OCI-M2 (cell line): Measurements from ENCODE around the gene ZFHX3.

Experiments
- DNase-seq: peaks from one replicate; lab custom pipeline; 2025; ENCODE audit not compliant: unreplicated experiment; lab: John Stamatoyannopoulos, UW

The ZFHX3 gene

GRCh38 chr16:72956124-72957064 lies 91.5 kb downstream of the ZFHX3 start:
- DNase-seq = no peak

DNA sequence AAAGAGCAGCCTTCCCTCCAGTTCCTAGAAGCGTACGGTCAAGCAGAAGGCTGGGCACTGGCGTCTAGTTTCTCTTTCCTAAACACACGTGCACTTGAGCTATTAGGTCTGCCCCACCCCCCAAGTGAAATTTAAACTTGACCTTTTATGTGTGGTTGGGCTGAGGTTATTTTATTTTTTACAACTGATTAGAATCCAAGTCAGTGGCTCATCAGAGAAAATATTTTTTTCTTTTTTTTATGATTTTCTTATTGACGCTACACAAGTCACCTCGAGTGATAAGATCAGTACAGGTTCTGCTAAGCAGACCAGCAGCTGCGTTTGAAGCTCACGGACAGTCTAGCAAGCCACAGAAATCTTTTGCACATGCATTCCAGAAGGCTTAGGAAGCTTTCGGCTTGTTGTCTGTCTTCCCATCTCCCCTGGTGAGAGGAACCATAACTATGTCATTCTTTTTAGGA lies 95.1 kb downstream of the ZFHX3 start:
- DNase-seq = no peak

GRCh38 chr16:72952404-72952803 lies 95.5 kb downstream of the ZFHX3 start:
- no peak for DNase-seq

DNA sequence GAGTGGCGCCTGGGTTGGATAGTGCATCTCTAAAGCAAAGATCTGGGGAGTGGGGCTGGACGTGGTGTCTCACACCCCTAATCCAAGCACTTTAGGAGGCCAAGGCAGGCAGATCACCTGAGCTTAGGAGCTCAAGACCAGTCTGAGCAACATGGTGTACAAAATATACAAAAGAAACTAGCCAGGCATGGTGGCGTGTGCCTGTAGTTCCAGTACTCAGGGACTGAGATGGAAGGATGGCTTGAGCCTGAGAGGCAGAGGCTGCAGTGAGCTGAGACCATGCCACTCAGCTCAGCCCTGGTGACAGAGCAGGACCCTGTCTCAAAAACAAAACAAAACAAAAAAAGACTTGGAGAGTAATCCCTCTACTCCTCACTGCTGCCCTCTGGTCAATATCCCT lies 96.0 kb downstream of the ZFHX3 start:
- DNase-seq = no peak

GRCh38 chr16:72950669-72951068 lies 97.3 kb downstream of the ZFHX3 start:
- no peak for DNase-seq

DNA sequence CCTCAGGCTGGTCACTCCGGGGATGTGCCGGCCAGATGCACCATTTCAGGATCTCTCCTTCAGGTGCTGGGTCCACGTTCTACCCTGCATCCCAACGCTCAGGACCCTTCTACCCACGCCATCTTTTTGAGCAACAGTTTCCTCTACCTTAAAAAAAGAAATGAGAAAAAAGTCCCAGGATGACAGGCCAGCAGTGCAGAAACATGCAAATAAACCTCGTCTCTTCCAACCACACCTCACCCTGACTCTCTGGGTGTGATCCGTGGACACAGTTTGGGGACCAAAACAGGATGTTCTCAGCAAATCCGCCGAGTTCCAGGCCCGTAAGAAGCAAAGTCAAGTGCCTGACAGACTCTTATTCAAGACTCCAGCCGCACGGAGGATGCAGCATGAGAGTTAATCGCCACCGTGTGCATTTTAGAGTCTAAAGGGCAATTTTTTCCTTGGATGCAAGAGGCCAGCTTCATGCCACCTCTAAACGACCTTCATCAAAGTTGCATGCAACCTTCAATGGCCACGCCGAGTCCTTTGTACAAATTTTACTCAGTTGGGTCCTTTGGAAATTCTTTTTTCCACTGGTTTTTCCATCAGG lies 99.6 kb downstream of the ZFHX3 start:
- no peak for DNase-seq

GRCh38 chr16:72947379-72948237 lies 100.3 kb downstream of the ZFHX3 start:
- no peak for DNase-seq

DNA sequence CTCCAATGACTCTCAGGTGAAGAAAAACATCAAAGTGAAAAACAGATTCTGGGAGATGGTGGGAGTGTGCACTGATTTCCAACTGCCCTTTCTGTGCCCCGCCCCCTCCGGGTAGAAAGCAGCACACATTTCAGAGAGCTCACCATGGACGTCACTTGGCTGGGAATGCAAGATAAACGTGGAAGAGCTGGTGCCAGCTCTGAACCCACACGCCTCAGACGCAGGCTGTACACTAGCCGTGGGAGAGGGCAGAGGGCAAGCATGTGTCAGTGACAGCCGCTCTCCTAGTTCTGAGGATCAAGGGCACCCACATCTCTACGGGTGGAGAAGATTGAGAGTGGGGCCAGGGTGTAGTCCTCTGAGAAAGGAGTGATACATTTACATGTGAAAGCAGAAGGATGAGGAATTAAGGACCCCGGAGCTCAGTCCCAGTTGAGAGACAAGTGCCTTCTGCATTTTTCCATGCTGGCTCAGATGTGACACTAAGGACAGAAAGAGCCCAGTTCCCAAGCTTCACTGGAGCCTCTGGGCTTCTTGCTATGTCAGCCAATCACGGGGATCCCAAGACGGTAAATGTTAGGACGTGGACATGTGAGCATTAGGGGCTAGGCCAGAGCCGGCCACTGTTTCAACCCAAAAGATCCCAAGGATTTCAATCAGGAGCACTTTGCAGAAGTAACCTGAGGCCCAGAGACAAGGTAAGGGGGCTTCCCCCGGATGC lies 101.3 kb downstream of the ZFHX3 start:
- no peak for DNase-seq

- no peak for DNase-seq
These were observed 101.9 kb downstream of the ZFHX3 start for GRCh38 chr16:72946063-72946462.

GRCh38 chr16:72945611-72946010 lies 102.3 kb downstream of the ZFHX3 start:
- DNase-seq = no peak

DNA sequence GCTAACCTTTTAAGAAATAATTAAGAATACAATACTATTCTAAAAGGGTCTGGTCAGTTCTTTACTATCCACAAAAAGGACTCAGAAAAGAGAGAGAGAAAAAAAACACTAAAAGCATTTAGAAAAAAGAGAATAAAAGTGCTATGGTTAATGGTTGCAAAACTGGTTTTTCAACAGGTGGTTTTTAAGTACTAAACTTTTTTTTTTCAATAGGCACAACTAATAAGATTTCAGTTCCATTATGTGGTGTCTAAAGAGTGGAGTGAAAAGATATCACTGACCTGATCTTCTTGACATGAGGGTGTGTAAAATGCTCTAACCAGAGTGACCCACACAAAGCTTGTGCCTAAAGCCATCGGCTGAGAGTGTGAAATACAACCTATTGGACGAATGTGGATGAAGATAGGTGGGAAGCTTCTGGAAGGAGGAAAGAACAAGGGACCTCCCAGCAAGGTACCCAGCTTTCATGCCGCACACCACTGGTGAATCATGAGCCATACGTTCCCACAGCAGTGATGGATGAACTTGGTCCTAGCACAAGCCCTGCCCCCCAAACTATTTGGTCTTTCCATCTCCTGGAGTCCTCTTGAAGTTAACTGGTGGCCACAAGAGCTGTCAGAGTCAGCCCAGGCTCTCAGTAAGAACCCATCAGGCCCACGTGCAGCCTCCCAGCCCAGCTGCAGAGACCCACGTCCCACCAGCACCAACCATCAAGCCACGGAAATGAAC lies 103.0 kb downstream of the ZFHX3 start:
- DNase-seq = no peak

- DNase-seq = no peak
These were observed 105.9 kb downstream of the ZFHX3 start for GRCh38 chr16:72942021-72942420.

GRCh38 chr16:72940886-72941285 lies 107.0 kb downstream of the ZFHX3 start:
- no peak for DNase-seq

GRCh38 chr16:72939247-72939646 lies 108.7 kb downstream of the ZFHX3 start:
- no peak for DNase-seq

DNA sequence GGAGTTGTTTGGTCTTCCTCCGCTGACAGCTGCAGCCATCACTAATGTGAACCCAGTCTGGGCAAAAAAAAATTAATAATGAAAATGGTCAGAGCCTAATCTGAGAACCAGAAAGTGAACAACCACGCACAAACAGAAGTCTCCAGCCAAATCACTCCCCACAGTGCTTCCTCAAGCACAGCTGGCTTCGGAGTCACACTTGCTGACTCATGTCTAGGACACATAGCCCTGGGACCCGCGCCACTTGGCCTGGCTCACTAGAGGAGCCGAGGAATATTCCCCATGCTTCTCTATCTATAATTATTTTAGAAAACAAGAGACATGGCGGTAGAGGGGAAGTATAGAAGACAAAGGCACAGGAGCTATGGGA lies 109.1 kb downstream of the ZFHX3 start:
- no peak for DNase-seq

GRCh38 chr16:72937916-72938794 lies 109.8 kb downstream of the ZFHX3 start:
- DNase-seq = no peak

- DNase-seq = no peak
These were observed 110.6 kb downstream of the ZFHX3 start for GRCh38 chr16:72937360-72937759.

DNA sequence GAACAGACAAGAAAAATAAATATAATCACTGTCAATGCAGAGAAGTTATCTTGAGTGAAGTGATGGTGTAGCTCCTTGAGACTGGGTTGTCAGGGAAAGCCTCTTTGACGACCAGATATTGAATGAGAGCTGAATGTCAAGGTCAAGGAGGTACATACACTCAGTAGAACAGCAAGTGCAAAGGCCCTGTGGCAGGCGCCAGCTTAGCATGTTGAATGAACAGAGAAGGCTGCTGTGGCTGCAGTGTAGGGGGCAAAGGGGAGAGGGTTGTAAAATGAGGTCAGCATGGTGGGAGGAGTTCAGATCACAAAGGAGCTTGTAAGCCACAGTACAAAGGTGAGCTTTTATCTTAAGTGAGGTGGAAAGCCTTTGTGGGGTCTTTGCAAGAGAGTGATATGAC lies 111.5 kb downstream of the ZFHX3 start:
- no peak for DNase-seq

GRCh38 chr16:72935896-72936295 lies 112.0 kb downstream of the ZFHX3 start:
- DNase-seq = no peak
